GM12892 (cell line): ENCODE data around the gene MTERF2.

ENCODE experiments used
- POLR2AphosphoS5 ChIP-seq: IDR thresholded peaks from 2 replicates; pipeline ENCODE4 v1.6.1; 2011; ENCODE audit warnings: low read depth, low read length, control low read depth
- TAF1 ChIP-seq: IDR thresholded peaks from 2 replicates; pipeline ENCODE4 v1.6.1; 2011; ENCODE audit warnings: low read depth, mild to moderate bottlenecking, control low read depth, low read length, borderline replicate concordance

GRCh38 chr12:106947461-106947860 lies 39.5 kb downstream of the MTERF2 start:
- no peak for TF ChIP-seq POLR2AphosphoS5
- no peak for TF ChIP-seq TAF1
